Loucy (cell line): ENCODE data around the gene KRTAP10-9.

ENCODE experiments used
- CTCF ChIP-seq: fragments of 200-600 bp; sonication (generic); conservative IDR thresholded peaks from 2 replicates; pipeline ENCODE4 v1.5.1; 2014; ENCODE audit warnings: mild to moderate bottlenecking, antibody characterized with exemption, low read length
- EZH2phosphoT487 ChIP-seq: fragments of 200-600 bp; IDR thresholded peaks from 2 replicates; pipeline ENCODE4 v1.6.1; 2018; ENCODE audit warnings: antibody characterized with exemption, mild to moderate bottlenecking, moderate library complexity, borderline replicate concordance

- TF ChIP-seq CTCF (no peak), EZH2phosphoT487 (no peak)
Observed at GRCh38 chr21:44603109-44603875, 23.6 kb upstream of the KRTAP10-9 start.
